Islet precursor cell (in vitro differentiated cells): ENCODE measurements around the gene SH3BP4.
A peak's percentile ranks its signal among the peaks of the same experiment; 100 is the strongest.

Experiments used
- DNase-seq: peaks from one replicate; pipeline ENCODE4 v3.0.0-alpha.2; 2018

The SH3BP4 gene

GRCh38 chr2:234983011-234983726, 31.4 kb downstream of the SH3BP4 start:
- DNase-seq, result no peak

GRCh38 chr2:234985608-234986245, 33.9 kb downstream of the SH3BP4 start:
- no peak for DNase-seq

- DNase-seq, result peak; percentile 66
Observed at GRCh38 chr2:234986390-234986789, 34.6 kb downstream of the SH3BP4 start.

- DNase-seq, result no peak
Observed at GRCh38 chr2:234986876-234987720, 35.3 kb downstream of the SH3BP4 start.

- no peak for DNase-seq
Observed at GRCh38 chr2:234987754-234988153, 35.9 kb downstream of the SH3BP4 start.

GRCh38 chr2:234988491-234988890, 36.7 kb downstream of the SH3BP4 start:
- DNase-seq, result no peak

- DNase-seq, result no peak
Observed at GRCh38 chr2:234989183-234989701, 37.4 kb downstream of the SH3BP4 start.

GRCh38 chr2:234990300-234990699, 38.5 kb downstream of the SH3BP4 start:
- no peak for DNase-seq

GRCh38 chr2:234991290-234991689, 39.5 kb downstream of the SH3BP4 start:
- no peak for DNase-seq

- DNase-seq, result no peak
Observed at GRCh38 chr2:234991793-234992192, 40.0 kb downstream of the SH3BP4 start.

- no peak for DNase-seq
Observed at GRCh38 chr2:234992196-234992595, 40.4 kb downstream of the SH3BP4 start.

- no peak for DNase-seq
Observed at GRCh38 chr2:234992624-234993349, 41.0 kb downstream of the SH3BP4 start.

GRCh38 chr2:234993541-234993981, 41.7 kb downstream of the SH3BP4 start:
- no peak for DNase-seq

- peak; percentile 58 for DNase-seq
Observed at GRCh38 chr2:234994438-234995321, 42.9 kb downstream of the SH3BP4 start.

GRCh38 chr2:234995332-234996068, 43.7 kb downstream of the SH3BP4 start:
- peak; percentile 77 for DNase-seq

GRCh38 chr2:234996069-234996940, 44.5 kb downstream of the SH3BP4 start:
- peak; percentile 97 for DNase-seq

- no peak for DNase-seq
Observed at GRCh38 chr2:234996941-234997270, 45.1 kb downstream of the SH3BP4 start.

GRCh38 chr2:234997389-234997788, 45.6 kb downstream of the SH3BP4 start:
- no peak for DNase-seq

GRCh38 chr2:234998404-234999211, 46.8 kb downstream of the SH3BP4 start:
- DNase-seq, result peak; percentile 80
